Activated T-cell treated with anti-CD3 and anti-CD28 coated beads for 48 hours (primary cell): ENCODE results near the gene DNAJA3.
A peak's percentile ranks its signal among the peaks of the same experiment; 100 is the strongest.

ENCODE experiments used
- DNase-seq: peaks from one replicate; pipeline ENCODE4 v3.0.0-alpha.2; 2020; ENCODE audit warnings: low read depth

Gene DNAJA3

GRCh38 chr16:4475880-4476788 lies 50.5 kb downstream of the DNAJA3 start, which contains the start of gene HMOX2:
Gene HMOX2 (plus strand): TSS chr16:4476398. CDS start chr16:4505525, 29,127 bp downstream.
- DNase-seq, result peak; percentile 98

GRCh38 chr16:4477966-4478365 lies 52.3 kb downstream of the DNAJA3 start:
- no peak for DNase-seq

- no peak for DNase-seq
Measured at GRCh38 chr16:4481526-4481925, 55.9 kb downstream of the DNAJA3 start.

GRCh38 chr16:4481963-4482362 lies 56.3 kb downstream of the DNAJA3 start:
- DNase-seq, result no peak

GRCh38 chr16:4486126-4486893 lies 60.6 kb downstream of the DNAJA3 start:
- DNase-seq, result no peak

GRCh38 chr16:4487955-4488498 lies 62.4 kb downstream of the DNAJA3 start:
- DNase-seq, result no peak

- DNase-seq, result no peak
Measured at GRCh38 chr16:4488499-4488967, 62.9 kb downstream of the DNAJA3 start.

GRCh38 chr16:4489030-4489429 lies 63.4 kb downstream of the DNAJA3 start:
- no peak for DNase-seq

- no peak for DNase-seq
Measured at GRCh38 chr16:4491898-4492297, 66.2 kb downstream of the DNAJA3 start.

GRCh38 chr16:4494746-4495490 lies 69.2 kb downstream of the DNAJA3 start:
- no peak for DNase-seq

- DNase-seq, result no peak
Measured at GRCh38 chr16:4495766-4496165, 70.1 kb downstream of the DNAJA3 start.

- no peak for DNase-seq
Measured at GRCh38 chr16:4496305-4496704, 70.6 kb downstream of the DNAJA3 start.

- no peak for DNase-seq
Measured at GRCh38 chr16:4498546-4499195, 73.0 kb downstream of the DNAJA3 start.

- no peak for DNase-seq
Measured at GRCh38 chr16:4499196-4499555, 73.5 kb downstream of the DNAJA3 start.

GRCh38 chr16:4500272-4500671 lies 74.6 kb downstream of the DNAJA3 start:
- DNase-seq, result no peak

- DNase-seq, result no peak
Measured at GRCh38 chr16:4501071-4501478, 75.4 kb downstream of the DNAJA3 start.

GRCh38 chr16:4505356-4506147 lies 79.9 kb downstream of the DNAJA3 start:
- peak; percentile 55 for DNase-seq
